Medulla oblongata (tissue), 1 donor: ENCODE results near the gene GPAT3.
A peak's percentile ranks its signal among the peaks of the same experiment; 100 is the strongest.
"Not testable (repeated sequence)": the region's sequence is repeated elsewhere in the genome, so short reads cannot be mapped to it uniquely, and the experiment has no call there.

Experiments
- DNase-seq: peaks from one replicate; pipeline ENCODE4 v3.0.0-alpha.2; 2015; ENCODE audit errors: extremely low spot score

The GPAT3 gene

GRCh38 chr4:83603129-83603528 lies 67.2 kb downstream of the GPAT3 start:
- no peak for DNase-seq

DNA sequence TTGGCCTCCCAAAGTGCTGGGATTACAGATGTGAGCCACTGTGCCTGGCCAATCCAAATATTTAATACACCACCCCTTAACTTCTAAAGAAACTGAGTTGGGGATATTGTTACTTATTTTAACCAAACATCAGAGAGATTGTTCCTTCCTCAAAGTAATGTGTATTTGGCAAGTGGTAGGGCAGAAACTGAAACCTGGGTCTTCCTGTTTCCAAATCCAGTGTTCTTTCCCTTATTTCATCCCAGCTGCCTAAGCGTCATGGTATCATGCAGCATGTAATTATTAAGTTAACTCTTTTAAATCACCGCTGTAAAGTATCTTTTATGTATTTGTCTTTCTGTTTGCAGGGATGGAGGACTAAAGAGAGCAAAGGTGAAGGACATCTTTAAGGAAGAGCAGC lies 68.4 kb downstream of the GPAT3 start:
- DNase-seq = peak; percentile 54

GRCh38 chr4:83605210-83605609 lies 69.3 kb downstream of the GPAT3 start:
- no peak for DNase-seq

- DNase-seq = no peak
Observed at GRCh38 chr4:83605744-83606172, 69.8 kb downstream of the GPAT3 start.

DNA sequence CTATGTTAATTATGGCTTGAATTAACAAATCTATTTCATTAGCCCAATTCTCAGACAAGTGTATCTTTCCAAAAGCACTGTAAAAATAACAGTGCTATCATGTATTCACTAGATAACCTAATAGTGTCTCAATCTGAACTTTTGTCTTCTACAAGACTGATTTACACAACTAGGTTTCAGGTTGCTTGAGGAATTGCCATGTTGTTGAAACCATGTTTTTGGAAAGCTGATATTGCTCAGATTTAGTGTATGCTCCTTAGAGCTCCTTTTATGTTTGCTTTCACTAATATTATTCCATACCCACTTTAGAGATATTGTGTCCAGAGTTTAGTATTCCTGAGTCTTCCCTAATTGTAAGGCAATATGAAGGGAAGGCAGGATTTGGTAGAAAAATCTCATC lies 70.6 kb downstream of the GPAT3 start:
- DNase-seq = no peak

GRCh38 chr4:83606898-83607297 lies 71.0 kb downstream of the GPAT3 start:
- no peak for DNase-seq

- DNase-seq = no peak
Observed at GRCh38 chr4:83609365-83609764, 73.5 kb downstream of the GPAT3 start.

DNA sequence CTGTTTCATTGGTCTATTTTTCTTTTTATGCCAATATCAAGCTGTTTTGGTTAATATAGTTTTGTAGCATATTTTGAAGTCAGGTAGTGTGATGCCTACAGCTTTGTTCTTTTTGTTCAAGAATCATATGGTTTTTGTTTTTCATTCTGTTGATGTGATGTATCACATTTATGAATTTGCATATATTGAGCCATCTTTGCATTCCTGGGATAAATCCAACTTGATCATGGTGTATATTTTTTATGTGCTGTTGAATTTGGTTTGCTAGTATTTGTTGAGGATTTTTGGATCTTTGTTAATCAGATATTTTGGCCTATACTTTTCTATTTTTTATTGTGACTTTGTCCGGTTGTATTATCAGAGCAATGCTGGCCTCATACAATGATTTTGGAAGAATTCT lies 74.8 kb downstream of the GPAT3 start:
- no peak for DNase-seq

GRCh38 chr4:83613023-83613422 lies 77.1 kb downstream of the GPAT3 start:
- no peak for DNase-seq

DNA sequence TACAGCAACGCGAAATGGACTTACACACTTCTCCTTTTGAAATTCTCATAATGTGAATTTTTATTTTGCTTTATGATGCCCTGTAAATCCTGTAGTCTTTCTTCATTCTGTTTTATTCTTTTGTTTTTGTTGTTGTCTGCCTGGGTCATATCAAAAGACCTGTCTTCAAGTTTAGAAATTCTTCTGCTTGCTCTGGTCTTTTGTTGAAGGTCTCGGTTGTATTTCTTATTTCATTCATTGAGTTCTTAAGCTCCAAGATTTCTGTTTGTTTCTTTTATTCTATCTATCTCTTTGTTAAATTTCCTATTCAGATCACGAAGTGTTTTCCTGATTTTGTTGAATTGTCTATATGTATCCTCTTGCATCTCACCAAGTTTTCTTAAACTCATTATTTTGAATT lies 78.1 kb downstream of the GPAT3 start:
- DNase-seq = no peak

GRCh38 chr4:83616252-83616651 lies 80.3 kb downstream of the GPAT3 start:
- no peak for DNase-seq

DNA sequence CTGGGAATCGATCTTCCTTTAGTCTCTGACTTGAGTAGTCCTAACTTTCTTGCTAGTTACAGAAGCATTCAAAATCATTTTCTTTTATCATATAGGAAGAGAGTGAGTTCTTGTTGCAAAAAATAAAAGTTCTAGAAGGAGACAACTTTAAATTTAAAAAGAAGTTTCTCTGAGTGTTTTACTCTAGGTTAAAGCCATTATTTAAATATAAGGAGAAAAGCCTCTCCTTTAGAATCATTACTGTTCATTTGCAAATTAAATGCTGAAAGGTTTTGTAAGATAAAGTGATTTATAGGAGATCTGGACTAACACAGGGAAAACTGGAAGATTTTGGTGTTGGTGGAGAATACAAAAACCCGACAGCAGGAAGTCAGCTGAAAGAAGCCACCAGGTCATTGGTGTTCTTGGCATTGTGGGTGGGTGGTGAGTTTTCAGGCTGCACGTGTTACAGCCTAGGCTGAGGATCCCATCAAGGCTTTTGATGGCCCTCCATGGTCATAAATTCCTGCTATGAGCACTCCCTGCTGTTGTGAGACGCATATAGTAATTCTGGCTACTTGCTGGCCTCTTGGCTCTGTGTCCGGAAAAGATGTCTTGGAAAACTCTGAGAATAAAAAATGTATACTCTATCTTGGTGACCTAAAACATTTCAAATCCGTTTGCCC lies 81.6 kb downstream of the GPAT3 start:
- DNase-seq = no peak

GRCh38 chr4:83618431-83618830 lies 82.5 kb downstream of the GPAT3 start:
- DNase-seq = no peak

- peak; percentile 70 for DNase-seq
Observed at GRCh38 chr4:83618991-83619645, 83.2 kb downstream of the GPAT3 start.

DNA sequence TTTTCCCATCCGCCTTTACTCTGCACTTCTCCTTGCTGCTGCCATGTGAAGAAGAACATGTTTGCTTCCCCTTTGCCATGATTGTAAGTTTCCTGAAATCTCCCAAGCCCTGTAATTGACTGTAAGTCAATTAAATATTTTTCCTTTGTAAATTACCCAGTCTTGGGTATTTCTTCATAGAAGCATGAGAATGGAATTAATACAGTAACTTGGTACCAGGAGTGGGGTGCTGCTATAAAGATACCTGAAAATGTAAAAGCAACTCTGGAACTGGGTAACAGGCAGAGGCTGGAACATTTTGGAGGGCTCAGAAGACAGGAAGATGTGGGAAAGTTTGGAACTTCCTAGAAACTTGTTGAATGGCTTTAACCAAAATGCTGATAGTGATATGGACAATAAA lies 86.2 kb downstream of the GPAT3 start:
- DNase-seq = not testable (repeated sequence)

GRCh38 chr4:83625821-83626220 lies 89.9 kb downstream of the GPAT3 start:
- no peak for DNase-seq

DNA sequence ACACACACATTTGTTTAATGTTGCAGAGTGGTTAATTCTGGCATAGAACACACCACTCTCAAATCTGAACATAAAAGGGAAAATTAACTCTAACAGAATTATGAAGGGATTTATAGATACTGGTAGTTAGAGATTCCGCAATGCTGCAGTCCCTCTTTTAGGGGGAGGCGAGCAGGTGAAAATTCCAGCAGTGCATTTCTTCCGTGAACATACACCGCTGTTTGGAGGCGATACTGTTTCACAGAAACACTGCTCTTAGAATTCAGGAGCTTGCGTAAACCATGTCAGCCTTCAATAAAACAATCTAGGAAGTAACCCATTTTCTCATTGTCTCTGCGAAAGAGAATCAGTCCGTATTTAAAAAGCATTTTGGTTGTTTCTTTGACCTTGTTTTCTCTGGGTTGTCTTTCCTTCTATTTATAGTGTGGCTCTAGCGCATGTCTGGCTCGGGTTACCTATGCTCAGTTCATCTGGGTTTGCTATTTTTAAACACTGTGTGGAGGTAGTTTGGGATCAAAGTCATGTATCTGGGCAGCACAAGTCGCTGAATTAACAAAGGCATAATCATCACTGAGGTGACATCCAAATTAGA lies 90.4 kb downstream of the GPAT3 start:
- no peak for DNase-seq

DNA sequence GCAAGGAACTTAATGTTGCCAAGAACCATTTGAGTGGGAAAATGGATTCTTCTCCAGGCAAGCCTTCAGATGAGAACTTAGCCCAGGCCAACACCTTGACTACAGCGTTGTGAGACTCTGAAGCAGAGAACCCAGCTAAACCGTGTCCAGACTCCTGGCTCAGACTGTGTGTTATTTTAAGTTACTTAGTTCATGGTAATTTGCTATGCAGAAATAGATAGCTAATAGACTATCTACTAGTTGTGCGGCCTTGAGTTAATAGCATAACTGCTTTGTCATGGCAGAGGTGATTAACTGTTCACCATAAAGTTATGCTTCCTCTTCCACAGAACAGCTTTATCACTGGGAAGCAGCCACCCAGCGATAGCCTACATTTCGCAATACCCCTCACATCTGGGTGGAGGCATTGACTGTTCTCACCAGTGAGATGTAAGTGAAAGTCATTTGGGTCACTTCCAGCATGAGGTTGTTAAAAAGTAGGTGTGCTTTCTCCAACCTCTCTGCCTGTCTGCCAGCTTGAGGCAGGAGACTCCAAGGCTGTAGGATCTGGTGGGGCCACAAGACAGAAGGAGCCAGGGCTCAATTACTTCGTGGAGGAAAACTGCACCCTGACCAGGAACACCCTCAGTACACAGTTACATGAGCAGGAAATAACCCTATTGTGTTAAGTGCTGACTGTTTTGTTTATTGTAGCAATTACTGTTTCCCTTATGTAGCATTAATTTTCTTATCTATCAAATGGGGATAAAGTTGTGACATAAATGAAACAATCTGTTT lies 94.2 kb downstream of the GPAT3 start:
- peak; percentile 28 for DNase-seq

- DNase-seq = no peak
Observed at GRCh38 chr4:83631066-83631465, 95.2 kb downstream of the GPAT3 start.

DNA sequence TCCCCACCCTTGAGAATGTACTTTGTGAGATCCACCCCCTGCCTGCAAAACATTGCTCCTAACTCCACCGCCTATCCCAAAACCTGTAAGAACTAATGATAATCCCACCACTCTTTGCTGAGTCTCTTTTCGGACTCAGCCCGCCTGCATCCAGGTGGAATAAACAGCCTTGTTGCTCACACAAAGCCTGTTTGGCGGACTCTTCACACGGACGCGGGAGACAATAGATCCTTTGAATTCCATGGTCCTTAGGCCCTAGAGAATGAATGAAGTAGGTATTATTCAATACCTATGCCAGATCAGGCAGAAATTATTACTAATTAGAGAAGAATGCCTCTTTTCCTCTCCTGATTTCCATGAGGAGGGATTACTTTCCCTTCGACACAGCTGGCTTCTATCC lies 101.0 kb downstream of the GPAT3 start:
- DNase-seq = no peak

- peak; percentile 91 for DNase-seq
Observed at GRCh38 chr4:83639849-83640493, 104.1 kb downstream of the GPAT3 start.

DNA sequence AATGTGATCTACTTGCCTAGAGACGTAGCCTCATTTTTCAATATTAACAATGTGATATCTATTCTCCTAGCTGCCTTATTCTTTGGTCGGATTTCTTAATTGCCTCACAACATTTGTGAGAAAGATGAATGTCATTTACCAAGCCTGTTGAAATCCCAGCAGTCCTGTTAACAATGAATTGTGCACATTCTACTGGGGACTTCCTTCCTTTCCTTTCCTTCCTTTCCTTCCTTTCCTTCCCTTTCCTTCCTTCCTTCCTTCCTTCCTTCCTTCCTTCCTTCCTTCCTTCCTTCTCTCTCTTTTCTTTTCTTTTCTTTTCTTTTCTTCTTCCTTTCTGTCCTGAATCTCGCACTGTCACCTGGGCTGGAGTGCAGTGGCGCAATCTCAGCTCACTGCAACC lies 107.1 kb downstream of the GPAT3 start:
- no peak for DNase-seq
